Hepatic stellate cell (primary cell): ENCODE data around the gene FRMD1.
A peak's percentile ranks its signal among the peaks of the same experiment; 100 is the strongest.
"Not testable (repeated sequence)": the region's sequence is repeated elsewhere in the genome, so short reads cannot be mapped to it uniquely, and the experiment has no call there.

Source experiments
- DNase-seq: peaks from one replicate; pipeline ENCODE4 v3.0.0; 2011; ENCODE audit warnings: low spot score

Gene FRMD1

DNA sequence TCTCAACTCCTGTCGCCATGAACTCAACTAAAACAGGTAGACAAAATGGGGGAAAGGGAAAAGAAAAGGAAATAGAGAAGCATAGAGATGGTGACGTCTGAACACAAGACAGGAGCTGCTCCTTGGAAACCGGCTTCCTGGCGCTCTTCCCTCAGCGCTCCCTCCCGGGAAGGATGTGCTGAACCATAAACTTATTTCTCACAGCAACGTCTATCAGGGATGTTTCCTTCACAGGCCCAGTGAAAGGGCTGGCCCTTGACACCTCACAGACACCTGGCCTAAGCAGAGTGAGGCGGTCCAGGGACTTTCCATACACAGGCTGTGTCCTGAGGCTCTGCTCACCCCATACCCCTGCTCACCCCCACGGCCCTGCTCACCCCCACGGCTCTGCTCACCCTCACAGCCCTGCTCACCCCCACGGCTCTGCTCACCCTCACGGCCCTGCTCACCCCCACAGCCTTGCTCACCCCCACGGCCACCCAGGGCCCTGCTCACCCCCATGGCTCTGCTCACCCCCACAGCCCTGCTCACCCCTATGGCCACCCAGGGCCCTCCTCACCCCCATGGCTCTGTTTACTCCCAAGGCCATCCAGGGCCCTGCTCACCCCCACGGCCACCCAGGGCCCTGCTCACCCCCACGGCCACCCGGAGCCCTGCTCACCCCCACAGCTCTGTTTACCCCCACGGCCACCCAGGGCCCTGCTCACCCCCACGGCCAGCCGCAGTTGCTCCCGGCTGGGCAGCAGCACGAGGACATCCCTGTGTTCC lies 653 bp downstream of the FRMD1 start:
- DNase-seq = no peak

DNA sequence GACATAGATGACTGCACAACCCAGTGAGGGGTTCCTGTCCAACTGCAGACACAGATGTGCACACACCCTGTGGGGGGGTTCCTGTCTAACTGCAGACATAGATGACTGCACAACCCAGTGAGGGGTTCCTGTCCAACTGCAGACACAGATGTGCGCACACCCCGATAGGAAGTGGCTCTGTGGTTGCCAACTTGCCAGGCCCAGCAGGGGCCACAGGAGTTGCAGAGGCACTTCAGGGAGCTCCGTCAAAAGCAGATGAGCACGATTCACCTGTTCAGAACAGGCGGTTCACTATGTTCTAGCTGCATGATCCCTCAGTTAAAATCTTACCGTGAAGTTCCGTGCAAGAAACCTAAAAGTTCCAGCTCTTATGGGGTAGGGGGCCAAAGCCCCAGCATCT lies 1.6 kb downstream of the FRMD1 start:
- not testable (repeated sequence) for DNase-seq

DNA sequence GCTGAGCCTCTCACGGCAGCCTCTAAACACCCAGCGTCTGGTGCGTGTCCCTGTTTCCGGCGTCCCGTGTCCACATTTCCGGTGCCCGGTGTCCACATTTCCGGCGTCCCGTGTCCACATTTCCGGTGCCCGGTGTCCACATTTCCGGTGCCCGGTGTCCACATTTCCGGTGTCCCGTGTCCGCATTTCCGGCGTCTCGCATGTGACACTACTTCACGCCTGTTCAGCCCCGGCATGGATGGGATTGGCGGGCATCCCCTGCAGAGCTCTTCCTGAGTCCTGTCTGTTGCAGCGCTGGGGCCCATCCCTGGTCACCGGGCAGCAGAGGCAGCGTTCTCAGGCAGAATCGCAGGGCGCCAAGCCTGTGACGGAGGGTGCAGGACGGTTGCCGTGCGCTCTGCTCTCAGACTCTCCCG lies 3.2 kb downstream of the FRMD1 start:
- no peak for DNase-seq

DNA sequence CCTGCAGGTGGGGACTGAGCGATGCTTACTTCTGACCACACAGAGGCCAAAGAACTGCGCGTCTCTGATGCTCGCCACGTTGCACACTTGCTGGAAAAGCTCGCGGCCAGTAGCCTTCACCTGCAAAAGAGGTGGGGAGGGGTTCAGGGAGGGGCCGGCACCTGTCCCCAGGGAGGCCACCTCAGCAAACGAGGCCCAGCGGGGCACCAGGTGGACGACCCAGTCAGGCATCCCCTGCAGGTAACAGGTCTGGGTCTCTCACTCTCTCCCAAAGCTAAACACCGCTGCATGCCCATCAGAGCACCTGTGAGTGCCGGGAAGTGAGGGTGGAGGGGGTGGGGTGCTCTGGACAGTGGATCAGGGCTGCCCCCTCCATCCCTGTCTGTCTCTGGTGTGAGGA lies 3.8 kb downstream of the FRMD1 start:
- no peak for DNase-seq

DNA sequence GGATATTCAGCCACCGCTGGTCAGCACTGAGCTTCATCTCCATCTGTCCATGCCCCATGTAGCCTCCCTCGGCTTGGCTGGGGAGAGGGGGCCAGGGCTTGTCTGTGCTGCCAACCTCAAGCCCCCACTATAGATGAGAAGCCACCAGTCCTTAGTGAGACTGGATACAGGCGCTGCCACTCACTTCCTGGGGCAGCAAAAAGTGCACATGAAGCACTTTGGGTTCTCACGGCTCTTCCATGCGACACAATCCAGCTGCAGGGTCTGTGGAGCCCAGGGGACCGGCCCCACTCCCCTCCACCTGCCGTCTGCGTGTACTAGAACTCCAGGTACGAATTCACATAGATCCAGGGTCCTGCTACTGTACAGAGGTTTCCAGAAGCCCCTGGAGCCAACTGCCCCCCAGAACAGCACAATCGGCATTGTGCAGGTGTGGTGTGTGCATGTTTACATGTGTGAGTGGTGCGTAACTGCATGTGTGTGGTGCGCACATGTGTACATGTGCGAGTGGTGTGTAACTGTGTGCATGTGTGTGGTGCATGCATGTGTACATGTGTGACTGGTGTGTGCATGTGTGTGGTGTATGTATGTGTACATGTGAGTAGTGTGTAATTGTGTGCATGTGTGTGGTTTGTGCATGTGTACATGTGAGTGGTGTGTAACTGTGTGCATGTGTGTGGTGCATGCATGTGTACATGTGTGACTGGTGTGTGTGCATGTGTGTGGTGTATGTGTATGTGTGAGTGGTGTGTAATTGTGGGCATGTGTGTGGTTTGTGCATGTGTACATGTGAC lies 4.9 kb downstream of the FRMD1 start:
- DNase-seq = no peak

DNA sequence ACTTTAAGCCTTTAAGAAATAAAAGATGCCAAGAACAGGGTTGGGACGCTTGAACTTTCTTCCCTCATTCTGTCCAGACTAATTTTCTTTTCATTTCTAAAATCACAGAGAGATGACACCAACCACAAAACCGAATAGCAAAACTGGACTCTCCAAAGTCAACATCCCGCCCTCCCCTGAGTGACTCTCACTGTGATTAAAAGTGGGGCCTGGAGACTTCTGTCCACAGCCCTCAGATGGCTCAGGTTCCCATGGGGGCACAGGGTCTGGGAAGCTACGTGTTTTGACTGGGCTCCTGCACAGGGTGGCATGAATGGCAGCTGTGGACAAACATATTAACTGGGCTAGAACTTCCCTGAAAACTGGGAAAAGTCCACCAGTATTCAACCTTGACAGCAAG lies 6.3 kb downstream of the FRMD1 start:
- DNase-seq = no peak

DNA sequence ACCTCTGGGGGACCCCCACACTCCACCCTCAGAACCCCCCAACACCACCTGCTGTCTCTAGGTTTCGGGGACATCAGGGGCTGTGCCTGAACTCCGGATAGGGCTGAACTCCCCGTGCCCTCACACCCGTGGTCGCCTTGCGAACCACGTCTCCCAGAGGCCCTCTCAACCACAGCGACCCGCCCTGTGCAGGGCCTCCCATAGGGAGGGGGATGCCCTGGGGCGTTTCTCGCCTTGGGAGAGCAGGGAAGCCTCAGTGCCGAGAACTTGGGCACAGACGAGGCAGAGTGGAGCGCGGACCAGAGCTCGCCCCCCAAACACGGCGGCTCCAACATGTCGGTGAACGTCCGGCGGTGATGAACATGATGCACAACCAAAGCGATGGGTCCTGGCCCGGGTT lies 6.8 kb downstream of the FRMD1 start:
- DNase-seq = no peak

DNA sequence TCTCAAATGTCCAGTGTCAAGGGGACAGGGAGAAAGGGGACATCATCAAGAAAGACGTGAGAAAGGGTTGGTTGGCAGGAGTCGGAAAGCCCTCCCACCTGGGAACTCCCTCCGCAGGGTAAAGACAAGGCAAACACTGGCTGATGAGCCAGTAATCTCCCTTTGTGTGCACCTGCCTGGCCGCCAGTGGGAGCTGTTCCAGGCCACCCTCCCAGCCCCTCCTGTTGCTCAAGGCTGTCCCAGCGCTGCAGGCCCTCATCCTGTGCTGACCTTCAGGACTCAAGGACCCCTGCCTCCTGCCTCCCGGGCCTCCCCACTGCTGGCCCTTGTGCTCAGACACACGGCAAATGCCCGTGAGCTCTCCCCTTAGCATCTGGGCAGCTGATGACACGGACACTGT lies 7.4 kb downstream of the FRMD1 start:
- DNase-seq = no peak

DNA sequence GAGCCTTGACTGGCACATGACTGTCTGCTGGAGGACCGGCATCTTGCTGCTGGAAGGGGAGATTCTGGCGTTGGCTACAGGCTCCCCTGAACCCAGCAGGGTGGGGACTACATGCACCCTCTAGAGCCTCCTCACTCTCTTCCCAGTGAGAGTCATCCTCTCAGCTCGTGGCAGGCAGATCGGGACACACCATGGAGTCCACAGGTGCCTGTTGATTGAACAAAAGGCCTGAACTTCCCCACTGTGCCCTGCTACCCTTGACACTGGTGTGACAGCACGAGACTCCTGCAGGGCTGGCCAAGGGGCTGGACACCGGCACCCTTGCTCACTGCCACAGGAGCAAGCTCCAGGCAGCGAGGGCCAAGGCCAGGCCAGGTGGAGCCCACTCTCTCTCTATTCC lies 8.2 kb downstream of the FRMD1 start:
- DNase-seq = no peak

DNA sequence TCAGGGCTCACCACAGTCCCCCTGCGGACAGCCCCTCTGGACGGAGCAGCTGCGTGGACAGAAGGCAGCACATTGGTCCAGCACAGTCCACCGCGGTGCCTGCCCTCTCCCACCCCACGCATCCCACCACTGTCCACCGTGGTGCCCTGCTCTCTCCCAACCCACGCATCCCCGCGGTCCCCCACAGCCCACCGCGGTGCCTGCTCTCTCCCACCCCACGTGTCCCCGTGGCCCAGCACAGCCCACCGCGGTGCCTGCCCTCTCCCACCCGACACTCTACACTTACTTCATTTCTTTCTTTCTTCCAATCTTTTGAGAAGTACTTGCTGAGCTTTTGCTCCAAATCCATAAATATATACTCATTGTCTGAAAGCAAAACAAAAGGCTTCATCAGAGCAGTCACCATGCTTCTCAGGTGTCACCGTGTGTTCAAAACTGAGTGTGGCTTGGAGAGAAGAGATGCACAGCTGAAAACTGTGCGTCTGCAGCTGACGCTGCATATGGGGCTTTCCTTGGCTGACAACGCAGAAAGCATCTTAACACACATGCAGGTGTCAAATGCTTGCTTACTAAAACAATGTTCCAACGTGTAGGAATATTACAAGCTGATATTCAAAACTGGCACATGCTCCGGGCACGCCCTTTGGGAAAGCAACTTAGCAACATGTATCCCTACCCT lies 11.8 kb downstream of the FRMD1 start:
- no peak for DNase-seq

DNA sequence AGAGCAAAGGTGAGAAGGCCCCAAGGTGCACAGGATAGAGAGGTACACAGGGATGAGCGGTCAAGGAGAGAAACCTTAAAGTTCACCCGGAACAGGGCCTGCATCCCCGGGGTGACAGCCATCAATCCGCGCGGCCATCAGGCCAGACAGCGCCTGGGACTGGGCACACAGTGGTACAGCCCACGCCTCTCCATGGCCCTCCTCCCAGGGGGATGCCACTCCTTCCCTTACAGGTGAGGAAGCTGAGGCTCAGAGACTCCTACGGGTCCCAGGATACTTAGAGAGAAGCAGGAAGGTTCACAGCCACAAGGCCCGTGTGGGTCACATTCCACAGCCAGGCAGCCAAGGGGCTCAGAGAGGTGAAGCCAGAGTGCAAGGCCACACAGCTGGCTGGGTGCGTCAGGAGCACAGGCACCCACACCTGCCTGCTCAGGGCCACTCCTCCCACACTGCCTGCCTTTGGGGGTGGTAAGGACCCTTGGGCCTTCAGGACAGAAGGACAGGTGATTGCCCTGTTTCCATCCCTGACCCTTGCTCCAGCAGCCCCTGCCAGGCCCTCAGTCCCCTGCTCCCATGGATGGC lies 14.7 kb downstream of the FRMD1 start:
- no peak for DNase-seq

DNA sequence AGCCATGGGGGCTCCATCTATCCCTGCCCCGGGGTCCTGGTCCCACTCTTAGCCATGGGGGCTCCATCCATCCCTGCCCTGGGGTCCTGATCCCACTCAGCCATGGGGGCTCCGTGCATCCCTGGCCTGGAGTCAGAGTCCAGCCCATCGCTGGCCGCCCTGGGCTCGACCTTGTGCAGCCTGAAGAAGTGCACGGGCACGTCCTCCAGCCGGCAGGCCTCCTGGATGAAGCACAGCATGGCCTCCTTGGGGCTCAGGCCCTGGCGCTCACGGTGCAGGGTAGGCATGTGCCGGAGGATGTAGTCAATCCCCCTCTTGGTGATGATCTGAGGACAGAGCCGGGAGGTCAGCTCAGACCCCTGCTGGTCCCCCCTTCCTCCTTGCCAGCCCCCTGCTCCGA lies 15.6 kb downstream of the FRMD1 start:
- DNase-seq = no peak

DNA sequence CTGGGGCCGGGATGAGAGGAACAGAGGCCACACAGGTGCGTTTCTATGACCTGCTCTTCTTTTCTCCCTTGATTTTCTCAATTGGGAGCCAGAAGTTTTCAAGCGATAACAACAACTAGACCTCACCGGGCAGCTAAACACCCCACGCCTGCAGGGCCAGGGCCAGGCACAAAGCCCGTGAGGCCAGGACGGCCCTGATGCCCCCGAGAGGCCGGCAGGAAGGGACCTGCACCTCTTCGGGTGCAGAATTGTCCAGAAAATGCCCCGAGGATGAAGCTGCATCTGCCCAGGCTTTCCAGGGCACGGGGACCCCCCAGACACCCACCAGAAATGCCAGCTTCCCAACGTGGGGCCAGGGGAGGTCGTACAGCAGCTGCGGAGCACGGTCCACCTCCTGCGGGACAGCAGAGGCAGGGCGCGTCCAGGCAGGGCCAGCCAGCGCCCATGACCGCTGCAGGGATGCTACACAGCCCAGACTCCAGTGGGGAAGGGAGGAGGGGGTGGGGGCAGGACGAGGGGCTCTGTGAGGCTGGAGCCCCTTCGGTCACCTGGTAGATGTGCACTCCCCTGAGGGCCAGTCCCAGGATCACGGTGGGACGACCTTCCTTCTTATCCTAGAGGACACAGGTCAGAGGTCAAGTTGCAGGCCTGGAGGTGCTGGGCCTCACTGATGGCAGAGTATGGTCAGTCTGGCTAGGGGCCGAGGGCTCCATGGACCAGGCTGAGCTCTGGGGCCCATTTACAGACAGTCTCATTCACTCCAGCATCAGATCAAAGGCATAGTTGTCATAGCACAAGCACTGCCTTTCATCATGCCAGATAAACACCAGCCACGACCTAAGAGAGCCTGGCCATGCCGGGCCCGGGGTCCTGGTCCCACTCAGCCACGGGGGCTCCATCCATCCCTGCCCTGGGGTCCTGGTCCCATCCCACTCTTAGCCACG lies 16.4 kb downstream of the FRMD1 start:
- DNase-seq = no peak

DNA sequence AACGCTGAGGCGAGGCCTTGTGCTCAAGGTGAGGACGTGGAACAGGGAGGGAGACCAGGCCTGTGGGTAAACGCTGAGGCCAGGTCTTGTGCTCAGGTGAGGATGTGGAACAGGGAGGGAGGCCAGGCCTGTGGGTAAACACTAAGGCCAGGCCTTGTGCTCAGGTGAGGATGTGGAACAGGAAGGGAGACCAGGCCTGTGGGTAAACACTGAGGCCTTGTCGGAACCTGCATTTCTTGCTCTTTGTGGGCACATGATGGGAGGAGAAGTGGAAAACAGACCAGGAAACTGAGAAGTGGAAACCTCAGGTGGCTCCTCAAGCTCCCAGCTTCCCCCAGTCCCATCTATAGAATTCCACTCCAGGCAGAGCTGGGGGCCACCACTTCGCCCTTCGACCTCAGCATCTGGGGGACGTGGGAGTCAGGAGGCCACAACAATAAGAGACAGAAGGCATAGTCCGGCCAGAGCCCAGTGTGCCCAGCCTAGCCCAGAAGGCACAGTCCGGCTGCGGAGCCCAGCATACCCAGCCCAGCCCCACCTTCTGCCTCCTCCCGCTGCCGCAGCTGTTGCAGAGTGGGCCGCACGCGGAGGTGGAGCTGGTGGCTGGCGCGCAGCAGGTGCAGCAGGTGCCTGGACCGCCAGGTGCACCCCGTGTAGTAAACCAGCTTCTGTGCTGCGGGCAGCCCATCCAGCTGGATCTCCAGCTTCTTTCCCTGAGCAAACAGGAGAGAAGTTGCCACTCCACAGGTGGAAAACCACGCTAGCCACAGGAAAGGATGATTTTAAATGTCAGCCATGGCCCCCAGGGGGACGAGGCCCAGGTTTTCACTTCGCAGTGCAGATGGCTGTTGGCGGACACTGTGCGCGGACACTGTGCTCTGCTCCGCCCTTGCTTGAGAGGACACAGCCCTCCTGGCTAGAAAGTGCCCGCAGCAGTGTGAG lies 17.5 kb downstream of the FRMD1 start:
- no peak for DNase-seq

DNA sequence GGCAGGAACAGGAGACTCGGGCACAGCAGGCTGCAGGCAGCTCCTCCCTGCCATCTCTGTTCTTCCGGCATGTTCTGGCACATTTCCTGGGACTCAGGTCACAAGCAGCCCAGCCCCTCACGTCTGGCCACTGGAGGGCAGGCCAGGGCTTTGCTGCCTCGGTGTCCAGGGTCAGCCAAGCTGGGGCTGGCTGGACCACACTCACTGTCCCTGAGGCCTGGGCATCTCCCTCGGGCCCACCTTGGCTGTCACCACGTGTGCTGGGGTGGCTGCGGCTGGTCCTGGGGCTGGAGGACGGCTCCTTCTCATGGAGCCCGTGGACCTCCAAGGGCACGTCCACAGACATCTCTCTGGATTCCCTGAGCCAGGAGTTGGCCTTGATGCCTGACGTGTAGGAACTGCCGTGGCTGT lies 18.5 kb downstream of the FRMD1 start:
- peak; percentile 58 for DNase-seq

DNA sequence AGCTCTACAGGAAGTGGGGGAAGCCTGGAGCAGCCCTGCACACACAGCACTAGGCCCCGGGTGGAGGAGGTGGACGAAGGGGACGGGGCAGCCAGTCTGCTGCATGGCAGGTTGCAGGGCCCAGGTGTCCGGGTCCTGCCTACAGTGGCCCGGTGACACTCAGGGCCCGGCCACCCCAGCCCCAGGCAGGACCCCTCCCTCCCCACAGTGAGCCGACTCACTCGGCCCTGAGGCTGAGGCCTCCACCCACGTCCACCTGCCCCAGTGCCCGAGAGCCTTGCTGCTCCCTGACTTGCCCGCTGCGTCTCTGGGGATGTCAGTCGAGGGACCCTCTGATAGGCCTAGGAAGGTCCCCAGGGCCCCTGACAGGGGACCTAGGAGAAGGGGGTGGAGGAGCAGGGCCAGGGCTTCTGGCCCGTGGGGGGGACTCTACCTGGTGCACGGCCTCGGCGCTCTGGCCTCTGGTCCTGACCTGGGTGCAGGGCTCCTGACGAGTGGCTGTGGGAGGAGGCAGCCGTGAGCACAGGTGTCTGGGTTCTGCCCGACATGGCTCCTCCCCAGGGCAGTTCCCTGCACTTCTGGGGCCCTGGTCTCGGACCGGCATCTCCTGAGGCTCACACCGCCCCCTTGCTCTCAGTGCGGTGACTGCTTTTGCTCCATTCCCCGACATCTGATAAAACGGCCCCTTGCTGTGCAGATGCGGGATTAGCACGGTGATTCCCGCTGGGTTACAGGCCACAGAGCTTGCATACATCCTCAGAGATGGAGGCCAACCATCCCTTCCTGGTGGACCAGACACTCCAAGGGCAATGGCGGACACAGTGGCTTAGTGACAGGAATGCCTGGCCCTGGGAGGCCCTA lies 20.1 kb downstream of the FRMD1 start:
- DNase-seq = no peak

DNA sequence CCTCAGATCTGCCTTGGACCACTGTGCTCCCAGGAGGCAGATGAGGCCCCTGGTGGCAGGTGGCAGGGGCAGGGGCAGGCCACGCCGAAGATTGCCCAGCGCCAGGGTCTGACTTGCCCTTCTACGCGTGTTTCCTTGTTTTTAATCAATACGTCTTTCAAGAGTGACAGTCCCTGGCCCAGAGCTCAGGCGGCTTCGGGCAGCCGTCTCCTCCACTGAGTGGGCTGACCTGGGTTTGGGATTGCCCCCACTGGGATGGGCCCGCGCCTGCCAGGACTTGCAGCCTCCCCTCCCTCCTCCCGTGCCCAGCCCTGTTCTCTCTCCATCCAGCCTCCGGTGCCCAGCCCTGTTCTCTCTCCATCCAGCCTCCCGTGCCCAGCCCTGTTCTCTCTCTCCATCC lies 21.2 kb downstream of the FRMD1 start:
- DNase-seq = no peak

DNA sequence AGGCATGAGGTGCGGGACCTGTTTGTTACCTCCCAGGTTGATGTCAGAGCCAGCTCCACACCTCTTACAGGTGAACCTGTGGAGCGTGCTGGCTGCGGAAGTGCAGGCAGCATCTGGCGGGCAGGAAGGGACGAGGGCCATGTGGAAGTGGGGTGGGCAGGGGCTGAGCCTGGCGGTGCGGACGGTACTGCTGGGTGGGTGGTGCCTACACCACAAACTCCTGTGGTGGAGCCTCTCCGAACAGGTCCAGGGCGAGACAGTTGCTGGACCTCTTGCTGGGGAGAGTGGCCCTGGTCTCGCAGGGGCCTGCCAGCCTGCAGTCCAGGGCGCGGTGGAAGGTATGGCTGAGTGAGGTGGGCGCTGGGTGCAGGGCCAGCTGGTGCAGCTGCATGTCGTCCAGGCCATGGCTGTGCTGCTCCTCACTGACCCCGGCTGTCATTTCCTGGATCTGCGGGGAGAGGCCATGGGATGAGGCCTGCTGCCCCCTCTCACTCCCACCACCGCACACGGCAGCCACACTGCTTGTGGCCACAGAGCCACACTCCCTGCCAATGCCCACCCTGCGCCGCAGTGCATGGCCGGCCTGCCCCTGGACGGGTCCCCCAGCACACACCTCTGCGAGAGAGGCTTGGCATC lies 22.0 kb downstream of the FRMD1 start:
- no peak for DNase-seq
